Fibroblast of the aortic adventitia (primary cell): ENCODE measurements around the gene PKM. TPM values are rescaled to one million over a fixed set of nuclear protein-coding genes. Genes with fewer than 3 reads are reported as not detected.

Source experiments
- DNase-seq: peaks from one replicate; pipeline ENCODE4 v3.0.0-alpha.2; 2010; ENCODE audit warnings: low read depth
- H3K4me3 ChIP-seq: 2 replicates; pipeline ENCODE4 v1.5.1; 2011; ENCODE audit warnings: low read depth, mild to moderate bottlenecking, control low read depth, low read length, moderate library complexity
- CTCF ChIP-seq: IDR thresholded peaks from 2 replicates; pipeline ENCODE4 v1.5.1; 2011; ENCODE audit warnings: mild to moderate bottlenecking, low read length, control low read depth, inconsistent platforms; ENCODE audit not compliant: insufficient read depth
- total RNA-seq: library from RNA; depleted of rRNA; stranded (reverse); fragments of >200 nt; gene quantifications from 2 replicates; pipeline ENCODE4 v1.2.3, GENCODE V29; 2012; ENCODE audit warnings: low replicate concordance

The PKM gene
- total RNA-seq, 1 donor: 1,845 TPM

- TF ChIP-seq CTCF: no peak
- no peak for DNase-seq
- peak within 1 kb of the TSS; percentile 44 for H3K4me3 ChIP-seq
These were observed 33.3 kb downstream of the PKM start, which contains the start of gene GRAMD2A for GRCh38 chr15:72197460-72198355. Gene GRAMD2A, minus strand, starts transcription at chr15:72197787.

- no peak for DNase-seq
- peak overlapping the region; percentile 44 for H3K4me3 ChIP-seq
- no peak for TF ChIP-seq CTCF
These were observed 33.9 kb downstream of the PKM start for GRCh38 chr15:72197041-72197459.

- H3K4me3 ChIP-seq: no peak overlapping the region
- DNase-seq: no peak
- TF ChIP-seq CTCF: no peak
These were observed 34.5 kb downstream of the PKM start for GRCh38 chr15:72196409-72197040.

- TF ChIP-seq CTCF: no peak
- DNase-seq: no peak
- no peak overlapping the region for H3K4me3 ChIP-seq
These were observed 35.9 kb downstream of the PKM start for GRCh38 chr15:72195101-72195511.

- TF ChIP-seq CTCF: no peak
- no peak overlapping the region for H3K4me3 ChIP-seq
- DNase-seq: no peak
These were observed 37.1 kb downstream of the PKM start for GRCh38 chr15:72193836-72194396.

- TF ChIP-seq CTCF: no peak
- no peak overlapping the region for H3K4me3 ChIP-seq
- DNase-seq: no peak
These were observed 38.6 kb downstream of the PKM start for GRCh38 chr15:72192416-72192815.
